GM21619 (cell line): ENCODE measurements around the gene CCDC167.
"Not testable (repeated sequence)": the region's sequence is repeated elsewhere in the genome, so short reads cannot be mapped to it uniquely, and the experiment has no call there.

Experiments used
- ATAC-seq: cut with Tn5 transposase; IDR thresholded peaks from one replicate; pipeline ENCODE4 v1.9.1; 2021; ENCODE audit not compliant: unreplicated experiment

The CCDC167 gene

DNA sequence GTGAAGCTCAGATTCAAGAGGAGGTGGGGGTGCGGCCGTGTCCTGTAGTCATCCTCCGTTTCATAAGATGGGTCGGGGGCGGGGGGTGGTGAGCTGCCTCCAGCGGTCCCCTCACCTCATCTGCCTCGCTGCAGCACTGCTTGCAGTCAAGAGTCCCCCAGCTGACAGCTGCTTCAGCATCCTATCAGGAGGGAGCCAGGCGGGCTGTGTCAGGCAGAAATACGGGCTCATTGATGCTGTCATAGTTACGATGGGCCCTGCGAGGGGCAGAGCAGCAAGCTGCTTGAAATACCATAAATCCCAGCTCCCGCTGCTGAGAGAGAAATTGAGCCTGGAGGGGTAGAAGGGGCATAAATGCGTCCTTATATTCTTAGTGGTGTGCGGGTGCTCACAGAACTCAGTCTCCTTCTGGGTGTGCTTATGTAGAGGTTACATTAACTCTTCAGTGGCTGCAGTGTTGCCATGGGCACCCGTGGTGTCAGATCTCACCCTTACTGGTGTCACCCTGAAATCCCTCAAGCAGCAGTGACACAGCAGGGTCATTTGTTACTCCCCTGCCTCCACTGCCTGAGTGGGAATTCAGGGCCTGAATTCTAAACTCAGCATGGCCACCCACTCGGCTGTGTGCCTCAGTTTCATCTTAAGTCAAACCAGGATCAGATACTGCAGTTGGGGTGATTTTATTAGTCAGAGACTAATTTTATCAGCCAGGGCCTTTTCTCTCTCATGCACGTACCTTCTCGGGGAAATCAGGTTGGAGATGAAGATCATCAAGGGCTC, 21.8 kb downstream of the CCDC167 start:
- no peak for ATAC-seq

- no peak for ATAC-seq
Observed at GRCh38 chr6:37477191-37477590, 22.5 kb downstream of the CCDC167 start.

DNA sequence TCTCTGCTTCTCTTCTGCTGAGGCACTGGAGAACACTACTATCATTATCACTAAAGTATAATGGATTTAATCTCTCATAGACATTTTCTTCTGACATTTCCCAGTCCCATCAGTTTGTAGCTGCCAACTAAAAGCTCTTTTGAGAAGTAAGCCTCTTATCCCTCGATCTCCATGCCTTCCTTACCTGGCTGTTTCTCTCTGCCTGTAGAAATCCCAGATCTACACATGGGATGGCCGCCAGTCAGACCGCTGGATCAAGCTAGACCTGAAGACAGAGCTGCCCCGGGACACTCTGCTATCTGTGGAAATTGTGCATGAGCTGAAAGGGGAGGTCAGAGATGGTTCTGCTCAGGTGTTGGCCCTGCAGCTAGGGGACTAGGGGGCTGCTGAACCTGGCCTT, 25.4 kb downstream of the CCDC167 start:
- ATAC-seq, result no peak

DNA sequence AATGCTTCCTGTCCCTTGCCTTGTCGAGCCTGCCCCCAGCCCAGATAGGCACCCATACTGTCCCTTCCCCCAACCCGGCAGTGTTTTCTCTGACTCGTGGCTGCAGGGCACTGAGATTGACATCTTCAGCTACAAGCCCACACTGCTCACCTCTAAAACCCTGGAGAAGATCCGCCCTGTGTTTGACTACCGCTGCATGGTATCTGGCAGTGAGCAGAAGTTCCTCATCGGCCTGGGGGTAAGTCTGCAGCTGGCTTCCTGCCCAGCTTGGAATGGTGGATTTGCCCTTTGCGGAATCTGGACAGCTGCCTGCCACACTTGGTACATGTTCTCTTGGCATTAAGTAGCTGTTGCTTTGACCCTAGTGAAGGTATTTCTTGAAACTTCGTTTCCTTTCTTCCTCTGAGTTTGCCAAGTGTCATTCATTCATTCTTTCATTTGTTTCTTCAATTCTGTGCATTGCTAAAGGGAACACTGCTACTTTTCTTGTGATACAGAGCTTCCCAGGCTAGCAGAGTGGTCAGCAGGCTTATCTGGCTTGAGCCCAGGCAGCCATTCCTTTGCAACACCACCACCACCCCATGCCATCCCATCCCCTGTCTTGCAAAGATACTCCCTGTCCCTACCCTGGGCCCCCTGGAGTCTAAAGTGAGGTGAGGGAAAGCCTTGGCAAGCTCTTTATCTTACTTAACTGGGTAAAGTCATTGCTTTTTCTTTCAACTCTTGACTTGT, 26.2 kb downstream of the CCDC167 start:
- ATAC-seq, result no peak

- ATAC-seq, result no peak
Observed at GRCh38 chr6:37467718-37468117, 32.0 kb downstream of the CCDC167 start.

- ATAC-seq, result no peak
Observed at GRCh38 chr6:37463110-37463509, 36.6 kb downstream of the CCDC167 start.

- ATAC-seq, result no peak
Observed at GRCh38 chr6:37460805-37461204, 38.9 kb downstream of the CCDC167 start.

DNA sequence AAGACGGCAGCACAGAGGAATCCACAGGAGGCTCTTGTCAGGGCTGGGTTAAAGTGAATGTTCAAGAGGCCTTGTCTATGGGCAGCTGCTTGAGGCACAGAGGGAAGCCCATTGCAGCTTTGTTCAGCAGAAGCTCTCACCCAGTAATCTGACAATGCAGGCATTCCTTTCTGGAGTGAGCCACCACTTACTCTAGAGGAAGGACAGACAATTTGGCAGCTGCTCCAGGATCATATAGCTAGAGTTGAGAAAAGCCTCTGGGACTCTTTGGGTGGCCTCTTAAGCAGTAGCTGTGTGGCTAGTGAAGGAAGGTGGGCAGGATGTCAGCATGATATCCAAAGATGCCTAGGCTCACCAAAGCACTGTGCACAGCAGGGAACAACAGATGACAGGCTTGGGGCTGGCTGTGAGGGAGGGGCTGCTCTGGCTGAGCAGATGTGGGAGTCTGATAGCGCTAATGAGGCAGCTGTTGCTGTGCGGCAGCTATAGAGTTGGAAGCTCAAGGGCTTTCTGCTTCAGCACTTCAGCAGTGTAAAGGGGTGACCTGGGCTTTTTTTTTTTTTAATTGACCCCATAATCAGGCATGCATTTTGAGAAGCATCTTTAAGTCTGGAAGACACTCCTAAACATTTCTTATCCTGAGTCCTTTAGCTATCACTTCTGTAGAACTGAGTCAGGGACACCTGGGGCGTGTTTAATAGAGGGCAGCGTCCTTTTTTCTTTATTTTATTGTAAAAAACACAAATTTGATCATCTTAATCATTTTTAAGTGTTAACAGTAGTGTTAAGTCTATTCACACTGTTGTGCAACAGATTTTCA, 39.5 kb downstream of the CCDC167 start:
- ATAC-seq, result no peak

GRCh38 chr6:37456816-37457560, 42.7 kb downstream of the CCDC167 start:
- ATAC-seq, result no peak

GRCh38 chr6:37456126-37456525, 43.6 kb downstream of the CCDC167 start:
- no peak for ATAC-seq

- ATAC-seq, result no peak
Observed at GRCh38 chr6:37454420-37455140, 45.1 kb downstream of the CCDC167 start.

DNA sequence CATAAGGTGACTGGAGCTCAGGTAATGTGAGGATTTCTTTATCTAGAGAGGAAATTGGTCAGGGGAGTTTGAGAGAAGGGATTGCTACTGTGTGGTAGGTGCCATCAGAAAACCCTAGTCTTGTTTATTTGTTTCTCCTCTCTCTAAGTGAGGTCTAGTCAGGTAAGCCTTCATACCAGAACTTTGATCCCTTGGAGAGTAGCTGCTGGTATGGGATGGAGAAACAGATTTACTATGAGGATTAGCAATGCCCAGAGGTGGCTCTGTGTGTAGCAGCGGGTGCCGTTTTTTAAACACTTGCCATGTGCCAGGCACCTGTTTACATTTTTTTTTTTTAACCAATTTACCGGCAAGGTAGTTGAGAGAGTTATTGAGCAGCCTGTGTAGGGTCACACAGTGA, 47.2 kb downstream of the CCDC167 start:
- no peak for ATAC-seq

DNA sequence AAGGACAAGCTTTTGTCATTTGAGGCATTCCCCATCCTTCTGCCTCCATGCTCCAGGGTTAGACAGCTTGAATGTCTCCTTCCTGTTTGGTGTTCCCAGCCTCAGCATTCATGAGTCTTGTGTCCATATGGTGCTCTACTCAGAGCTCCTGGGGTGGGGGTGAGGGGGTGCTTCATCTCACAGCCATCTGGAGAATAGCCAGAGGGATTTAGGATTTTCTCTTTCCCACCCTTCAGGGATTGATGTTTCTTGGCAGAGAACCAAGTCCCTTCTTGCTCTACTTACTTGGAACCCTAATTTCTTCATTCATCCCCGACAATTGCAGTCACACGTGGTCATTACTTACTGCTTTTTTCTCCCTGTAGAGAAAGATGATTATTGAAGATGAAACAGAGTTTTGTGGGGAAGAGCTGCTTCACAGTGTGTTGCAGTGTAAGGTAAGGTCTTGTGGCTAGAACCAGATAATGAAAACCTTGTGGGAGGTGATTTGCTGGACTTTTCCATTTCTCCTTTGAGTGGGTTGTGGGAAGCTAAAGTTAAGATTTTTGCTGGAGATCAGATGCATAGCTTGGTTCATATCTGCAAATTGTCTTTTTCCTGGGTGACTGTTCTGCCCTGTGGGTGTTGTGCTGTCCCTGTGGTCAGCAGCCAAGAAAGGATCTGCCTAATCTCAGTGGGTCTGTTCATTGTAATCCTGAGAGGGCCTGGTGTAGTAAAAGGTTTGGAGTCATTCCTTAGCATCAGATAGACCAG, 48.1 kb downstream of the CCDC167 start:
- no peak for ATAC-seq

DNA sequence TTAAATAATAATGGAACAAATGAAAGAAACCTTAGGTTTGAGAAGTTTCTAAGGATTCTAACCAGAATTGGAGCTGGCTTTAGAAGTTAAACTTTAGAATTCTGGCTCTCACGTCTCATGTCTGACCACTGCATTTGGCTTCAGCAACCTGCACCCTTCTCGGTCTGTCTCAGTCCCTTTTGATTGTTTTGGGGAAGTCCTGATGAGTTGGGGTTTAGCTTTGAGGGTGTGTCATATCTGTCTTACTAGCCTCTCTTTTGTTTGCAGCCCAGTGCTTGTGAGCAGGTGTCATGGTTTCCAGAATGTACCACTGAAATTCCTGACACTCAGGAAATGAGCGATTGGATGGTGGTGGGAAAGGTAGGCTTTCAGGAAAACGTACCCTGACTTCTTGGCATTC, 49.7 kb downstream of the CCDC167 start:
- ATAC-seq, result no peak

DNA sequence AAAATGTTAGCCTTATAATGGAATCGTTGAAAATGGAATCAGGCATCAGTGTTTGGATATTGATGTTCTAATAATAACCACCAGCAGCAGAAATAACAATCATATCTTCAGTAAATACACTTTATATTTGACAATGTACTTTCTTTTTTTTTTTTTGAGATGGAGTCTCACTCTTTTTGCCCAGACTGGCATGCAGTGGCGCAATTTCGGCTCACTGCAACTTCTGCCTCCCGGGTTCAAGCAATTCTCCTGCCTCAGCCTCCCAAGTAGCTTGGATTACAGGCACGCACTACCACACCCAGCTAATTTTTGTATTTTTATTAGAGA, 56.5 kb downstream of the CCDC167 start:
- ATAC-seq, result not testable (repeated sequence)

DNA sequence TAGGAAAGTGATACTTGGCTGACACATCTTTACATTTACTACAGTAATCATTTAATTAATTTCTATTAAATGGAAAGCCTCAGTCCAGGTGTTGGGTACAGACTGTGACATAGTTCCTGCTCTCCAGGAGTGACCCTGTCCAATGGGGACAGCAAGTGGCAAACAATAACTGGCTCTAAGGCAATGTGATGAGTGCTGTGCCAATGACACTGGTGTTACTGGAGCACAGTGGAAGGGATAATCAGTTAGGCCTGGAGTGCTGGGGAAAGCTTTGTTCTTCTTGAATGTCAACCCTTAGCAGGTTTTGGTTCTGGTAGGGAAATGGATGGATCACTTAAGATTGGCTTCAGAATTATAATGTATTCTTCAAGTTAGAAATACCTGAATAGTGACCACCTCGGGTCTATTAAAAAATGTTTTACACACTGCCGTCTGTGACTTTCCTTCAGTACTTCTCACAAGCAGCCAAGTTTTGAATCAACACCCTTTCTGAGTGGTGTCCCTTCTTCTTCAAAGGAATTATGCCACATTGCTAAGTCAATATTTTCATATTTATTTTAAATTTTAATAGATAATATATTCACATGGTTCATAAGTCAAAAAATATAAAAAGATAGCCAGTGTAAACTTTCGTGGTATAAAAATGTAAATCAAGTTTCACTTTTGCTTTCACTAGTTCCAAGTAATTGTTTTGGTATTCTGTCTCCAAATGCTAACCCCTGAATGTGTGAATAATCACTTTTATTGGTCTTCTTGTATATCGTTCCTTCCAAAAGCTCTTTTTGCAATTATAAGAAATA, 57.1 kb downstream of the CCDC167 start:
- no peak for ATAC-seq

GRCh38 chr6:37441651-37442050, 58.0 kb downstream of the CCDC167 start:
- no peak for ATAC-seq

GRCh38 chr6:37438930-37439329, 60.8 kb downstream of the CCDC167 start:
- no peak for ATAC-seq

DNA sequence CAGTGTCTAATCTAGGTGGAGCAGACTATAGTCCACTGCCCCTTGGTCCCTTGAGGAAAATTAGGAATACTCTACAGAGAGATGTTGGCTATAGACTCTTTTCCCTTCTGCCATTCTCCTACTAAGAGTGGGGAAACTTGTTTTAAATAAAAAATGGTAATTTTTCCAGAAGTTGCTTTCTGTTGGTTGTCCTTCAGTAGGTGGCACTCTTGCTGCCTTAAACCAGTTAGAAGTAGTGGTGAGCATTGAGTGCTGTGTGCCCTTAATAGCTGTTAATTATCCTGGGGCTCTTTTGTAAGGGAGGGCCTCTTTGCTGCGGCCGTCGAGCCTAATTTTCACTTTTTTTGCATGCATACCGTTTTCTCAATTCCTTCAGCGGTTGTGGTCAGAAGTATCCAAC, 63.9 kb downstream of the CCDC167 start:
- ATAC-seq, result no peak
